ENCODE results near the gene FOXN4.

FOXN4 gene

GRCh38 chr12:109281452-109281851, 27.6 kb downstream of the FOXN4 start:
- no peak for DNase-seq (ENCODE audit: low read depth in 2 of 2)

- no peak for DNase-seq (ENCODE audit: low read depth in 2 of 2)
Measured at GRCh38 chr12:109279525-109279924, 29.6 kb downstream of the FOXN4 start.

GRCh38 chr12:109278912-109279311, 30.2 kb downstream of the FOXN4 start:
- no peak for DNase-seq (ENCODE audit: low read depth in 2 of 2)

- DNase-seq (ENCODE audit: low read depth in 2 of 2) = peak; percentile 0 to 2
Measured at GRCh38 chr12:109277899-109278762, 31.0 kb downstream of the FOXN4 start.

- no peak for DNase-seq (ENCODE audit: low read depth in 2 of 2)
Measured at GRCh38 chr12:109277255-109277898, 31.7 kb downstream of the FOXN4 start.

- no peak for DNase-seq (ENCODE audit: low read depth in 2 of 2)
Measured at GRCh38 chr12:109276160-109276559, 32.9 kb downstream of the FOXN4 start.

GRCh38 chr12:109275173-109275572, 33.9 kb downstream of the FOXN4 start:
- no peak for DNase-seq (ENCODE audit: low read depth in 2 of 2)

GRCh38 chr12:109274381-109274780, 34.7 kb downstream of the FOXN4 start:
- DNase-seq (ENCODE audit: low read depth in 2 of 2) = no peak

GRCh38 chr12:109273354-109273753, 35.7 kb downstream of the FOXN4 start:
- no peak for DNase-seq (ENCODE audit: low read depth in 2 of 2)

- DNase-seq (ENCODE audit: low read depth in 2 of 2) = no peak
Measured at GRCh38 chr12:109271418-109271817, 37.7 kb downstream of the FOXN4 start.

- DNase-seq (ENCODE audit: low read depth in 2 of 2) = no peak
Measured at GRCh38 chr12:109270494-109270893, 38.6 kb downstream of the FOXN4 start.

GRCh38 chr12:109269428-109269827, 39.7 kb downstream of the FOXN4 start:
- no peak for DNase-seq (ENCODE audit: low read depth in 2 of 2)

GRCh38 chr12:109268896-109269295, 40.2 kb downstream of the FOXN4 start:
- DNase-seq (ENCODE audit: low read depth in 2 of 2) = no peak

GRCh38 chr12:109267361-109267760, 41.7 kb downstream of the FOXN4 start:
- no peak for DNase-seq (ENCODE audit: low read depth in 2 of 2)

GRCh38 chr12:109266106-109266879, 42.8 kb downstream of the FOXN4 start:
- no peak for DNase-seq (ENCODE audit: low read depth in 2 of 2)

- no peak for DNase-seq (ENCODE audit: low read depth in 2 of 2)
Measured at GRCh38 chr12:109264943-109265650, 44.0 kb downstream of the FOXN4 start.

- peak in 1 of 2 experiments; percentile 4 for DNase-seq (ENCODE audit: low read depth in 2 of 2)
Measured at GRCh38 chr12:109264095-109264942, 44.8 kb downstream of the FOXN4 start.

GRCh38 chr12:109263439-109263838, 45.6 kb downstream of the FOXN4 start:
- no peak for DNase-seq (ENCODE audit: low read depth in 2 of 2)

GRCh38 chr12:109261939-109262338, 47.1 kb downstream of the FOXN4 start:
- DNase-seq (ENCODE audit: low read depth in 2 of 2) = no peak

GRCh38 chr12:109261087-109261486, 48.0 kb downstream of the FOXN4 start:
- DNase-seq (ENCODE audit: low read depth in 2 of 2) = no peak

GRCh38 chr12:109259545-109259895, 49.6 kb downstream of the FOXN4 start:
- no peak for DNase-seq (ENCODE audit: low read depth in 2 of 2)
